Astrocyte (in vitro differentiated cells and primary cell): ENCODE measurements around the gene PACC1.

ENCODE experiments used
- CTCF ChIP-seq: IDR thresholded peaks from 2 replicates; pipeline ENCODE4 v1.5.1; 2011; ENCODE audit warnings: low read depth, mild to moderate bottlenecking, inconsistent platforms, low read length, moderate library complexity; ENCODE audit not compliant: insufficient read depth
- EZH2 ChIP-seq: IDR thresholded peaks from 2 replicates; pipeline ENCODE4 v1.6.1; 2012; ENCODE audit warnings: mild to moderate bottlenecking, low read length, inconsistent platforms; ENCODE audit not compliant: insufficient read depth

- TF ChIP-seq EZH2 (no peak), CTCF (no peak)
These were observed 69.8 kb downstream of the PACC1 start for GRCh38 chr1:212344905-212345304.
